ENCODE measurements around the gene FTH1.

GRCh38 chr11:61940466-61940865 is 27.0 kb downstream of the FTH1 start:
- no peak for TF ChIP-seq CTCF (IDR thresholded peaks at IDR 0.05; ENCODE audit: poor library complexity, severe bottlenecking)
- TF ChIP-seq RAD21 (conservative IDR thresholded peaks at IDR 0.05): no peak
